ENCODE data around the gene STX11. TPM values are rescaled to one million over a fixed set of nuclear protein-coding genes. Genes with fewer than 3 reads are reported as not detected.

STX11 gene
- total and polyA plus RNA-seq, 2 of the 13 experiments (the other 11 are each of a cell fraction or from before 2014, with no cell fraction given), result 0.03 TPM; not detected in 1

DNA sequence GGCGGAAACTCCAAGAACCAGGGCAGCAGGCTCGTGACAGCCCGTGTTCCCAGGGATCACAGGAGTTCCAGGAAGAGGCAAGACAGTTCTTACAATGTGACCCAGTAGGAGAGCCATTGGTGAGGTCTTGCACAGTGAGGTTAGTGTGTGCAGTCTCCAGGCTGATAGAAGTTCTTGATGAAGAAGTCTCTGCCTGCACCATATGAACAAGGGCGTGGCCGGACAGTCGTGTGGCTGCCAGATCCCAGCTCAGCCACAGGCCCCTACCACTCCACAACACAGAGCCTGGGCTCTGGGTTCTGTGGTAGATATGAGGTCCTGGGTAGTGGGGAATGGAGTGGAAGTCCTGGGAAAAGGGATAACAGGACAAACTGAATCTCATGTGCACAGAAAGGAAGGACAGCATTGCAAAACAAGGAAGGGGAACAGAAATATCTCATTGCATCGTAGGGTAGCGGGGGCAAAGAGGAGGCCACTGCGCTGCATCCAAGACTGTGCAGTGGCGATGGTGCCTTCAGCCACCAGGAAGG lies 65.2 kb downstream of the STX11 start (continued):
- 0 out of 2 replicates have a peak, but pooled peaks have one; percentile 3 for TF ChIP-seq ZNF644 (CRISPR knock-in tag; IDR thresholded peaks at IDR 0.05; ENCODE audit: low read depth)
- peak; percentile 1 for TF ChIP-seq ZFP36 (IDR thresholded peaks at IDR 0.05; ENCODE audit: borderline replicate concordance, low read depth, low read length, partially characterized antibody)
- TF ChIP-seq KLF15 (CRISPR knock-in tag; IDR thresholded peaks at IDR 0.05; ENCODE audit: borderline replicate concordance), result no peak
- TF ChIP-seq PHF5A (CRISPR knock-in tag; IDR thresholded peaks at IDR 0.05; ENCODE audit: low read depth, unreplicated experiment), result no peak
- TF ChIP-seq, protein P1, sequence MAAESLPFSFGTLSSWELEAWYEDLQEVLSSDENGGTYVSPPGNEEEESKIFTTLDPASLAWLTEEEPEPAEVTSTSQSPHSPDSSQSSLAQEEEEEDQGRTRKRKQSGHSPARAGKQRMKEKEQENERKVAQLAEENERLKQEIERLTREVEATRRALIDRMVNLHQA (CRISPR knock-in tag; IDR thresholded peaks at IDR 0.05), result no peak
- TF ChIP-seq, protein P2, sequence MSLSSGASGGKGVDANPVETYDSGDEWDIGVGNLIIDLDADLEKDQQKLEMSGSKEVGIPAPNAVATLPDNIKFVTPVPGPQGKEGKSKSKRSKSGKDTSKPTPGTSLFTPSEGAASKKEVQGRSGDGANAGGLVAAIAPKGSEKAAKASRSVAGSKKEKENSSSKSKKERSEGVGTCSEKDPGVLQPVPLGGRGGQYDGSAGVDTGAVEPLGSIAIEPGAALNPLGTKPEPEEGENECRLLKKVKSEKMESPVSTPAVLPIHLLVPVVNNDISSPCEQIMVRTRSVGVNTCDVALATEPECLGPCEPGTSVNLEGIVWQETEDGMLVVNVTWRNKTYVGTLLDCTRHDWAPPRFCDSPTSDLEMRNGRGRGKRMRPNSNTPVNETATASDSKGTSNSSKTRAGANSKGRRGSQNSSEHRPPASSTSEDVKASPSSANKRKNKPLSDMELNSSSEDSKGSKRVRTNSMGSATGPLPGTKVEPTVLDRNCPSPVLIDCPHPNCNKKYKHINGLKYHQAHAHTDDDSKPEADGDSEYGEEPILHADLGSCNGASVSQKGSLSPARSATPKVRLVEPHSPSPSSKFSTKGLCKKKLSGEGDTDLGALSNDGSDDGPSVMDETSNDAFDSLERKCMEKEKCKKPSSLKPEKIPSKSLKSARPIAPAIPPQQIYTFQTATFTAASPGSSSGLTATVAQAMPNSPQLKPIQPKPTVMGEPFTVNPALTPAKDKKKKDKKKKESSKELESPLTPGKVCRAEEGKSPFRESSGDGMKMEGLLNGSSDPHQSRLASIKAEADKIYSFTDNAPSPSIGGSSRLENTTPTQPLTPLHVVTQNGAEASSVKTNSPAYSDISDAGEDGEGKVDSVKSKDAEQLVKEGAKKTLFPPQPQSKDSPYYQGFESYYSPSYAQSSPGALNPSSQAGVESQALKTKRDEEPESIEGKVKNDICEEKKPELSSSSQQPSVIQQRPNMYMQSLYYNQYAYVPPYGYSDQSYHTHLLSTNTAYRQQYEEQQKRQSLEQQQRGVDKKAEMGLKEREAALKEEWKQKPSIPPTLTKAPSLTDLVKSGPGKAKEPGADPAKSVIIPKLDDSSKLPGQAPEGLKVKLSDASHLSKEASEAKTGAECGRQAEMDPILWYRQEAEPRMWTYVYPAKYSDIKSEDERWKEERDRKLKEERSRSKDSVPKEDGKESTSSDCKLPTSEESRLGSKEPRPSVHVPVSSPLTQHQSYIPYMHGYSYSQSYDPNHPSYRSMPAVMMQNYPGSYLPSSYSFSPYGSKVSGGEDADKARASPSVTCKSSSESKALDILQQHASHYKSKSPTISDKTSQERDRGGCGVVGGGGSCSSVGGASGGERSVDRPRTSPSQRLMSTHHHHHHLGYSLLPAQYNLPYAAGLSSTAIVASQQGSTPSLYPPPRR (CRISPR knock-in tag; IDR thresholded peaks at IDR 0.05; ENCODE audit: borderline replicate concordance), result peak; percentile 62; the same call in 1 of the 2 replicates

Data from HepG2 (cell line).